LoVo (cell line): Measurements from ENCODE around the gene DPM1.
"Not testable (repeated sequence)": the region's sequence is repeated elsewhere in the genome, so short reads cannot be mapped to it uniquely, and the experiment has no call there.

Experiments
- DNase-seq: peaks from one replicate; pipeline ENCODE4 v3.0.0-alpha.2; 2016; ENCODE audit warnings: low spot score

DPM1 gene

DNA sequence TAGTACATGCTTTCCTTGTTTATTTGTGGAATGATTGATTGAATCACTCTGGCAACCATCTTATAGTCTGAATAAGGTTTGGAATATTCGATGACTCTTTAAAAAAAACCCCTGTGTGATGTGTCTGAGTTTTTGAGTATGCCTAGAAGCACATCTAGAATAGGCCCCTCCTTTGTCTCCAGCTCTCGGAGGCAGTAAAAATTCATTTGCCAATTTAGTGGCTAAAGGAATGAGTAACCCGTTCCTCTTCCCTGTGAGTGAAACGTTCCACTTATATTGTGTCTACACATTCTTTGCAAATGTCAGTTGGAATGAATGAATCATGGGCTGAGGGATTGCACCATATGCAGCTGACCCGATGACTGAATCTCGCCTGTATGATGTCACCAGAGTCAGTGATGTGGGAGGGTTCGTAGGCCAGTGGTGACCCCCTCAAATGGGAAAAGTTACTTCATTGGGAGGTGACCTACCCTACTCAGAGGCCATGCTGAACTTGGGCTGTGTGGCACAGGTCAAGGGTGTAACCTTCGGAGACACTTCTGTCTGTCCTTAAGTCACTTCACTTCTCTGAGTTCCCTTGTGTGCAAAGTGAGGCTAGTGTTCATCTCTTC, 21.8 kb upstream of the DPM1 start:
- no peak for DNase-seq

DNA sequence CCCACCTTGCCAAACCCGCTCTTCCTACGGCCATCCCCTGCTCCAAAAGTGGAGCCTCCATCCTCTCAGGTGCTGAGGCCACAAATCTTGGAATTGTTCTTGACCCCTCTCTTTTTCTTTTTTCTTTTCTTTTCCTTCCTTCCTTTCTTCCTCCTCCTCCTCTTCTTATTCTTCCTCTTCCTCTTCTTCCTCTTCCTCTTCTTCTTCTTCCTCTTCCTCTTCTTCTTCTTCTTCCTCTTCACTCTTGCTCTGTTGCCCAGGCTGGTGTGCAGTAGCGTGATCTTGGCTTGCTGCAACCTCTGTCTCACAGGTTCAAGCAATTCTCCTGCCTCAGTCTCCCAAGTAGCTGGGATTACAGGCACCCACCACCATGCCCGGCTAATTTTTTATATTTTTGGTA, 20.2 kb upstream of the DPM1 start:
- not testable (repeated sequence) for DNase-seq

DNA sequence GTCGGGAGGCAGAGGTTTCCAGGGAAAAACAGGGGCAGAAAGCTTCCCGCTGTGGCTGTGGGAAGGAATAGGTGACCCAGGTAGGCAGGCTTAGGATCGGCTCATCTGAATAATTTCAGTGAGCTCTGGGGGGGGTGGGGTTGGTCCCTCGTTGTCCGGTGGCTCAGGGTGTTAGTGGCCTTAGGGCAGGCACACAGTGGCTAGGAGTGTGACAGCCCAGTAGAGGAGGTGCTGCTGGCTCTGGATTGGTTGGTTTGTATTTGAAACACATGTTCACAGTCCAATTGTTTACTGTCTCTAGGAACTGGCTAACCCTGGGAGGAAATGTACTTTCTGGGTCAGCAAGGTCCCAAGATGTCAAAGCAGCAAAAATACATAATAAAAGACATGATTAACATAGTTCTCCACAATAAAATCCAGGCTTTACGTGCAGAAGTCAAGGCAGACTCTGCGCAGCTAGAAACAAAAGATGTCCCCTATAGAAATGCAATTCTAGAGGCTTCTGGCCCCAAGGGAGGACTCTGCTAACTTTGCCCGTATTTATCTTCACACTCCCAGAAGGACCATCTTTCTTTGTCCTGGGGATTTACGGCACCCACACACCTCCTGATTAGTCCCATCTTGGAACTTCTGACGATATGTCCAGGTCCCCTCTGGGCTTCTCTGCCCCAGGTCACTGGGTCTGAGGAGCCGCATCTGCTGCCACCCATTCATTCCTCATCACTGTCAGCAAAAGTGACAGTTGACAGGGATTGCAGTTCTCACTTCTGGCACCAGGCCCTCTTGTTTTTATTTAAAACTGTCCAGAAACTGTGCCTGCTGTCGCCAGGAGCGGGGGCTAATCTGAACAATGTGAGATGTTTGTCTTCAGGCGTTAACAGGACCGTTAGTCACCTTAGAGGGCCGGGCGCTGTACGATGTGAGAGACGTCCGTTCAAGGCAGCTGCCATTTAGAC, 19.0 kb upstream of the DPM1 start:
- no peak for DNase-seq

DNA sequence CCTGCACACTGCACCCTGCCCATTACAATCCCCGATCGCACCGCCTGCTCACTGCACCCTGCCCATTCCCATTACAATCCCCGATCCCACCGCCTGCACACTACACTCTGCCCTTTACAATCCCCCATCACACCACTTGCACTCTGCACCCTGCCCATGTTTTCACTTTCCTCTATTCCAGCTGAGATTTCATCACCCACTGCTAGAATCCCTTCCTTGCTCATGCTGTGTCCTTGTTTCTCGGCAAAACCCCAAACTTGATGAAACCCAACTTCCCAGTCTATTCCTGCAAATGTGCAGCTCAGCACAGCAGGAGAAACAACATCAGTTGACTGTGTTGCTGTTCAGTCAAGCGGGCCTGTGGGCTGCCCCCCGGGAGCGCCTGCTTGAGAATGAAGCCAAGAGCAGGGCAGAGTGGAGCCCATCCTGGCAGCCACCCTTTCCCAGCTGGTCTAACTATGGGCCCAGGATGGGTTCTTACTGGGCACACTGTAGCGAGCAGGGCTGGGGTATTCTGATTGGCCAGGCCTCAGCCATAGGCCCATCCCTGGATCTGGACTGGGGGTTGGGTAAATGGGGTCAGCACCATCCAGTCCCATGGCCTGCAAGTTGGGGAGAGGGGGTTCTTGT, 17.5 kb upstream of the DPM1 start:
- no peak for DNase-seq

DNA sequence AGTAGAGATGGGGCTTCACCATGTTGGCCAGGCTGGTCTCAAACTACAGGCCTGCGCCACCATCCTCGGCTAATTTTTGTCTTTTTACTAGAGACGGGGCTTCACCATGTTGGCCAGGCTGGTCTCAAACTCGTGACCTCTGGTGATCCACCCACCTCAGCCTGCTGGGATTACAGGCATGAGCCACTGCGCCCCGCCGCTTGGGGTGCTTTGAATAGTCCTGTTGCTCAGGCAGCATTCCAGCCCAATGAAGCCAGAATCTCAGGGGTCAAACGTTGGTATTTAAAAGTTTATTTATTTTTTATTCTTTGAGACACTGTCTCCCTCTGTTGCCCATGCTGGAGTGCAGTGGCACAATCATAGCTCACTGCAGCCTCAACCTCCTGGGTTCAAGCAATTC, 11.6 kb upstream of the DPM1 start:
- no peak for DNase-seq

DNA sequence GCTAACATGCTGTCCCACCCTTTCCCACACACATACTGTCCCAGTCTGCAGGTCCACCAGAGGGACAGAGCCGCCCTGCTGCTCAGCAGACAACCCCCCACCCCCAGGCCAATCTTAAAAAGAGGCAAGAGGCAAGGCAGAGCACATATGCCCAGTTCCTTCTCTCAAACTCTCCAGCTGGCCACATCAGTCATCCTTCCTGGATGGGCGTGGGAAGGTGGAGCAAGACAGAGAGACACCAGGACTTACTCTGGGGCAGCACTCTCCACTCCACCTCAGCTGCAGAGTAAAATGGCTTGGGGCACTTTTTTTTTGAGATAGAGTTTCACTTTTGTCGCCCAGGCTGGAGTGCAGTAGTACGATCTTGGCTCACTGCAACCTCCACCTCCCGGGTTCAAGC, 11.1 kb upstream of the DPM1 start:
- DNase-seq = no peak

DNA sequence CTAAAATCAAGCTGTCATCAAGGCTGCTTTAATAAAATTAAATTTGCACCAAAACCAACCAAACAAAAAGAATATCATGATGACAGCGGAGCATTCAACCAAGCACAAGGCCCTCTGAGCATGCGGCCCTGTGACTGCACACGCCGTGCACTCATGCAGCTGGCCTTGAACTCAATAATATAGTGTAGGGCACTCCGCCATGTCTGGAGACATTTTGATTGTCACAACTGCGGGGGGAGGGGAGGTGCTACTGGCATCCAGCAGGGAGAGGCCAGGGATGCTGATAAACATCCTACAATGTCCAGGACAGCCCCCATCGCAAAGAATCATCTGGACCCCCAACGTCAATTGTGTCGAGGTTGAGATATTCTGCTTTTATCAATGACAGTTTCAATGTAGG, 10.0 kb upstream of the DPM1 start:
- no peak for DNase-seq

DNA sequence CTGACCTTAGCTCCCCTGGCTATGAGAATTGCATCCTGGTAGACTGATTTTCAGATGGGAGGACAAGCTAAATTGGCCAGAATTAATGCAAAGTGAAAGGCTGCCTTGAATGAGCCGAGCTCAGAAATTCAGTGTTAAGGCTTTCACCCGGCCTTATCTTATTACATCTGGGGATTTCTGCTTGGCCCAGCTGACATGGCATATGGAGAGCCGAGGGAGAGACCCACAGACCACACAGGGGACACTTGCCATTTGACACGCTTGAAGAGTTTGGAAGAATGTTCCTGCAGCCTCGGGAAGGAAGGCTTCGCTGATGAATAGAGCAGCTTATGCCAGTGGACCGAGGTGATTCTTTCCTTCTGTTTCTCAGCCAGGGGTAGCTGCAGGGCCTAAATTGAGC, 9.3 kb upstream of the DPM1 start:
- DNase-seq = no peak

DNA sequence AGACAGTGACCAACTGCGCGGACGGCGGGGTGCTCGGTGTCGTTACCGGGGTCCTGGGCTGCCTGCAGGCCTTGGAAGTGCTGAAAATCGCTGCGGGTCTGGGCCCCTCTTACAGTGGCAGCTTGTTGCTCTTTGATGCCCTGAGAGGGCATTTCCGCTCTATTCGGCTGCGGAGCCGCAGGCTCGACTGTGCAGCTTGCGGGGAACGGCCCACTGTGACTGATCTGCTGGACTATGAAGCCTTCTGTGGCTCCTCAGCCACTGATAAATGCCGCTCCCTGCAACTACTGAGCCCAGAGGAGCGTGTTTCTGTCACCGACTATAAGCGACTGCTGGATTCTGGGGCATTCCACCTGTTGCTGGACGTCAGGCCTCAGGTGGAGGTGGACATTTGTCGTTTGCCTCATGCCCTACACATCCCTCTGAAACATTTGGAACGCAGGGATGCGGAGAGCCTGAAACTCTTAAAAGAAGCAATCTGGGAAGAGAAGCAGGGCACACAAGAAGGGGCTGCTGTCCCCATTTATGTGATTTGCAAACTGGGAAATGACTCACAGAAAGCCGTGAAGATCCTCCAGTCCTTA, 1.3 kb upstream of the DPM1 start:
- no peak for DNase-seq

DNA sequence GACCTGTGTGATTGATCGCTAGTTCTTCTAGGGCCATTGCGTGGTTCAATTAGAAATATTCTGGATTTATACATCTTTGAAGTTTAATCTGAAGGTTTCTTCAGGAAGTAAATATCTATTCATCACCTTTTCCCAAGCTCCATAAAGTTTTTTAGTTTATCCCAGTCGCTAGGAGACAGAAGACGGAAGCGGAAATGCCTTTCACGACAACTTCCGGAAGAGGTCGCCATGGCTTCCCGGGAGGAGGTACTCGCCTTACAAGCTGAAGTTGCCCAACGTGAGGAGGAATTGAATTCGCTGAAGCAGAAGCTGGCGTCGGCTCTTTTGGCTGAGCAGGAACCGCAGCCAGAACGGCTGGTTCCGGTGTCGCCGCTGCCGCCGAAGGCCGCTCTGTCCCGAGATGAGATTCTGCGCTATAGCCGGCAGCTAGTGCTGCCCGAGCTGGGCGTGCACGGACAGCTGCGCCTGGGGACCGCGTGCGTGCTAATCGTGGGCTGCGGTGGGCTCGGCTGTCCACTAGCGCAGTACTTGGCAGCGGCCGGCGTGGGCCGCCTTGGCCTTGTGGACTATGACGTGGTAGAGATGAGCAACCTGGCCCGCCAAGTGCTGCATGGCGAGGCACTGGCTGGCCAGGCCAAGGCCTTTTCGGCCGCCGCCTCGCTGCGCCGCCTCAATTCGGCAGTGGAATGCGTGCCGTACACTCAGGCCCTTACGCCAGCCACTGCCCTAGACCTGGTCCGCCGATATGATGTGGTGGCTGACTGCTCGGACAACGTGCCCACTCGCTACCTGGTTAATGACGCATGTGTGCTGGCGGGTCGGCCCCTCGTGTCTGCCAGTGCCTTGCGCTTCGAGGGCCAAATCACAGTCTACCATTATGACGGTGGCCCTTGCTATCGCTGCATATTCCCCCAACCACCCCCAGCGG, 547 bp upstream of the DPM1 start, which contains the start of gene MOCS3:
MOCS3 (plus strand) TSS at position 204 of the 928 bp plus-strand sequence; CDS start at position 229, 25 bp downstream.
- DNase-seq = peak; percentile 91

DNA sequence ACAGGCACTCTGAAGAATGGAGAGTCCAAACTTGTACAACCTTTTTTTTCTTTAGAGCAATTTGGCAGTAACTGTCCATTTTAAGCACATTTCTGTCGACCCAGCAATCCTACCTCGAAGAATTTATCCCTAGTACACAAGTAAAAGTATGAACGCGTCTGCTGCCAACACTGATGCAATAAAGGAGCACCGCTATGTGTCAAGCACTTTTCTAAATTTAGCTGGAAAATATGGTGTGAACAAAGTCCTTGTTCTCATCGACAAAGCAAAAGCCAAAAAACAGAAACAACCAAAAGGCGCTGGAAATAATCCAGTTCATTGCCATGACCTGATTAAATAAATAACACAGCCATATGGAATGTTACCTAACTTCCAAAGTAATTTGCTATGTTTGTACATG, 1.1 kb downstream of the DPM1 start:
- DNase-seq = peak; percentile 8

DNA sequence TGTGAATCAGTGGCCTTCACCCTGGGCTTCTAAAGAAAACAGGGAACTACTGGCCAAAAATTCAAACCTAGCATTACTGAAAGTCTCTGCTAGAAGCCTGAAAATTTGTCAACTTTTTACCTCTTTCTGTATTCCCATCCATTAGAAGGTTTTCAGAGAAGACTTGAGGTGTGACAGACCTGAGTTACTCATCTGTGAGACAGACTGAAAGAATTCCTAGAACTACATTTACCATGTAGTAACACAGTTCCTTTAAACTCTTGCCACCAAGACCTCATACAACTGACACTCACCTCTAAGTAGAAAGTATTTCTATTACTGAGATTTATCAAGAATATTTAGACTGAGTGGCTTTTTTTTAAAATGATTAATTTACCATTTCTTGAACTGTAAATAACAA, 4.5 kb downstream of the DPM1 start:
- no peak for DNase-seq

DNA sequence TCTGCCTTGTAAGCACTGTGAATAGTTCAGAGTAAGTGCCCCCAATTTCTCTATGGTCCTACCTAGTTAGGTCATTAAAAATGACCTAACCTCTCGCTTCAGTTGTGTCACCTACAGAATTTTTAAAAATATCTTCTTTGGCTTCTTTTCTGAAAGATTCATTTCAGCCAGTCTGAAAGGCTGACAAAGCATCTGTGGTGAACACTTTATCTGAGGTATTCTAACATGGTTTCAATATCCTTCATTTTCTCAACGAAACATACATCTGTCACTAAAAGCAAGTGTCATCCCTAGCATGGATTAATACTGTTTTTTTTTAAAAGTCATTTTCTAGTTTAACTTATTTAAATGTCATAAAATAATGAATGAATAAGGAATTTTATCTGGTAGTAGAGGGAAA, 5.1 kb downstream of the DPM1 start:
- DNase-seq = no peak

DNA sequence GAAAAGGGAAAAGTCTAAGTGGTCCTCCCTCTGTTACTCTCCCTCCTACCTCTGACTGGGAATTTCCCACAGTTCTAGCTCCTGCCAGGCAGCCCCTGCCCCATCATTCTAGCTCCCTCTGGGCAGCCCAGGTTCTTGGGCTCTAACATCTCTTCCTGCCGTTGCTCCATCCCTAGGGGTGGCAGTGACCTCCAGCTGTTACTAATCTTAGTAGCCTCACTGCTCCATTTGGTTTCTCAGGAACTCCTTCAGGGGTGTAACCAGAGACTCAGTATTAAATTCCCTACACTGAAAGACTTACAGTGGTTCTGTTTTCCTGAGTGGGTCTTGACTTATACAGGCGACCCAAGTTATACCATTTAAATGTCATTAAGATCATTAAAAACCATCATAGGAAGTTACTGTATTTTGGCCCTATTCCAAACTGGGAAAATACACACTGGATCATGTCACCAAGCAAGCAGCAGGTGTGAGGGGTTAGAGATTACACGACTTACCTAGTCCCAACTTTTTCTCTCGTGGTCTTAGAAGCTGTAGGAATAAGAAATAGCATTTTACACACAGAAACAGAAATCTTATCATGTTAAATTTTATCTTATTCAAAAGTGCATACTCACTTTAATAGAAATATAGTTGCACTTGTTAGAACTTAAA, 10.1 kb downstream of the DPM1 start:
- no peak for DNase-seq

DNA sequence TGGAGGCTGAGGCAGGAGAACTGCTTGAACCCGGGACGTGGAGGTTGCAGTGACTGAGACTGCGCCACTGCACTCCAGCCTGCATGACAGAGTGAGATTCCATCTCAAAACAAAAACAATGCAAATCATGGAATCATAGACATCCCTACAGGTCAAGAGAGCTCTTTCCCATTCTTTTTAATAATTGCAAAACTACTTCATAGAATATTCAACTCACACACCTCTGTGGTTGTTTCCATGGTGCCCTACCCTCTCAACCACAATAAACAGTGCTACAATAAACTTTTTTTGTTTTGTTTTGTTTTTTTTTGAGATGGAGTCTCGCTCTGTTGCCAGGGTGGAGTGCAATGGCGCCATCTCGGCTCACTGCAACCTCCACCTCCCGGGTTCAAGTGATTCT, 15.3 kb downstream of the DPM1 start:
- no peak for DNase-seq

DNA sequence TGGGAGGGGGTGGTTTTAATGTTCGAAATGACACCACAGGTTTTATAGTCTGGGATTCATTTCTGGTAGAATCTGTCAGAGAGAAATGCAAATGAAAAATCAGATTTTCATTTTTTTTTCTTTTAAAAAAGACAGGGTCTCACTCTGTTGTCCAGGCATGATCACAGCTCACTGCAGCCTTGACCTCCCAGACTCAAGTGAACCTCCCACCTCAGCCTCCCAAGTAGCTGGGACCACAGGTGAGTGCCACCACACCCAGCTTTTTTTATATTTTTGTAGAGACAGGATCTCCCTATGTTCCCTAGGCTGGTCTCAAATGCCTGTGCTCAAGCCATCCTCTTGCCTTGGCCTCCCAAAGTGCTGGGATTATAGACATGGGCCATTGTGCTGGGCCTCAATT, 24.7 kb downstream of the DPM1 start:
- no peak for DNase-seq

DNA sequence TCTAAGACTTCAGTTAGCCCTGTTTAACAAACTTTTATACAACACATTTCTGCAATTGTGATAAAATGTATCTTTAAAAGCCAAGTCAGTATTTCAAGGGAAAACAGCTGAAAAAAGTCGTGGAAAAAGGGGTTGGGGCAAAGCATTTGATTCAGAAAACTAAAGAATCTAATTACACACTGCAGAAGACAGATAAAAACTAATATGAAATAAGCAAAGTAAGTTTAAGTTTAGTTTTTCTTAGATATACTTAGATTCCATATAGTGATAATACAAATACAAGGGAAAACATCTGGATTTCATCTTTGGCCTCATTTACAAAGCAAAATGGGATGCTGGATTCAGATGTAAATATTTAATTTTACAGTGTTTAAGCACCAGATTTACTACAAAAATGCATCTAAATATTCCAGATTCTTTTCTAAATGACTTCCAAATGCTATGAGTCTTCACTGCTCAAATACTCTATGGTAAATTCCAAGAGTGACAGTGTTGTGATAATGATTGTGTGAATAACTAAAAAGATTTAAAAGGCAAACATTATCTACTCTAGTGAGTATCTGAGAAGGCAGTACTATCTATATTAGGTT, 25.5 kb downstream of the DPM1 start:
- DNase-seq = no peak

DNA sequence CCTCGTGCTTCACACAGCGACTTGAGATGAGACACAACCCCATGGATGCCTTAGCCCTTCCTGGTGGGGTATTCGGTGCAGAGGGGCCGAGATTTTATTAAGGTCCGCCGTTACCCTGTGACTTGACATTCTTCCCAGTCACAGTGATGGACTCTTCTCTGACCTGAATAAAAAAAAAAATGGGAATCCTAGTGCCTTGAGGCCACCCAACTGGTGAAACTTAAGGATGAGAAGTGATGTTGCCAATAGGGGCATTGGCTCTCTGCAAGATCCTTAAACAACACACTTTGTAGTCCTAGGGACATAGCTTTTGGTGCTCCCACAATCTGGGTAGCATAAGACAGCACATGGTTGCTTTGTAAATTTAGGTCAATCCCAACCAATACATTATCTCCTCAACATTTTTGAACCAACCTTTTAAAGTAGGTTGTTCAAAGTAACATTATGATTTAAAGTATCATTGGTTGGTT, 26.3 kb downstream of the DPM1 start:
- DNase-seq = peak; percentile 1

DNA sequence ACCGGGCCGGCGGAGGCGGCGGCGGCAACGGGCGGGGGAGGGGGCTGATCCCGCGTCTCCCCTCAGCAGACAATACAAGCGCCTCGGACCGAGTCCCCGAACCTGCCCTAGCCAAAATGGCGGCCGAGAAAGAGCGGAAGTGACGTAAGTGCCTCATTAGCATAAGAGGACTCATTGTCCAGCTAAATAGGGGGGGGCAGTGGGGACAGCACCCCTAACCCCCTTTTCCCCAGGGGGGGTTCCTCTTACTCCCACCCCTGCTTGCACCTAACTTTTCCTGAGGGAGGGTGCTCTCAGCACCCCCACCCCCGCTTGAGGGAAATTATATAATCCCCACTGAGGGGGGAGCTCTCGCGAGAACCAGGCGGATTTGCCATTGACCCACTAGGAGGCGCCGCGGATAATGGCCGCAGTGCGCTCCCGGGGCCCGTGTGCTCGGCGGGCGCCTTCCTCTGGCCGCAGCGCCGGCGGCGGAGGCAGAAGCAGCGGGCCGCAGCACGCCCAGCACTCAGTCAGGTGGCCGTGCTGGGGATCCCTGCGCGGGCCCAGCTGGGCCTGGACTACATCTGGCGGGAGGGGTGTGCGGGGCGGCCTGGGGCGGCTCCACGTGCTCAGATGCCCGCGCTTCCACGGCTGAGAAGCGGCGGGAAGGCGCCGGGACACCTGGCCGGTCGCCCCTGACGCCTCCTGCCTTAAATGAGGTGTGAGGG, 26.9 kb downstream of the DPM1 start, which contains the start of gene ADNP:
ADNP (minus strand) TSS at position 132 of the 710 bp plus-strand sequence. CDS start 27,441 bp downstream, outside the sequence.
- DNase-seq = peak; percentile 91

DNA sequence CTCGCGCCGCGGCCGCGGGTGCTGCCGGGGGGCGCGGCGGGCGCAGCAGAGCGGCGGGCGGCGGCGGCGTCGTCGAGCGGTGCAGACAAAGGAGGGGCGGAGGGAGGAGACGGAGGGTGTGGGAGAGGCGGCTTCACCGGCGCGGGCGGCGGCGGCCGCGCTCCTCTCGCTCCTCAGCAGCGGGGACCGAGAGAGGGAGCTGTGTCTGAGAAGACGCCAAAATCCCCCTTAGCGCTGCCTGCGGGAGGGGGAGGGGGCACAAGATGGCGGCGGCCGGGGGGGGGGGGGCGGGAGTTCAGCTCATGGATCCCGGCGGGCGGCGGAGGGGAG, 27.4 kb downstream of the DPM1 start:
- DNase-seq = no peak
